ENCODE results near the gene KAT8.
"Not testable (repeated sequence)": the region's sequence is repeated elsewhere in the genome, so short reads cannot be mapped to it uniquely, and the experiment has no call there.

The KAT8 gene

GRCh38 chr16:31131416-31131815 is 14.0 kb downstream of the KAT8 start:
- peaks cover 6% of the 10 kb centered on the region for H3K4me1 Mint-ChIP-seq
- DNase-seq, result no peak
- no peaks in the 10 kb centered on the region for H3K27me3 Mint-ChIP-seq
- H3K4me3 Mint-ChIP-seq, result no peak overlapping the region
- H3K9me3 Mint-ChIP-seq, result no peaks in the 10 kb centered on the region
- H3K27ac Mint-ChIP-seq, result no peak overlapping the region
- ATAC-seq, result no peak

- Mint-ChIP-seq H3K9me3 (no peaks in the 10 kb centered on the region), H3K27me3 (no peaks in the 10 kb centered on the region), H3K4me1 (peaks cover 6% of the 10 kb centered on the region), H3K27ac (peak overlapping the region in 1 of 2 donors; percentile 74), H3K4me3 (no peak overlapping the region)
- no peak for ATAC-seq
- DNase-seq, result no peak
Measured at GRCh38 chr16:31131841-31132271, 14.4 kb downstream of the KAT8 start.

- peaks cover 6% of the 10 kb centered on the region for H3K4me1 Mint-ChIP-seq
- H3K27me3 Mint-ChIP-seq, result no peaks in the 10 kb centered on the region
- peak overlapping the region in 1 of 2 donors; percentile 78 for H3K27ac Mint-ChIP-seq
- no peaks in the 10 kb centered on the region for H3K9me3 Mint-ChIP-seq
- no peak overlapping the region for H3K4me3 Mint-ChIP-seq
- ATAC-seq (no peak), DNase-seq (no peak)
Measured at GRCh38 chr16:31132303-31132979, 15.0 kb downstream of the KAT8 start.

GRCh38 chr16:31133046-31133501 is 15.6 kb downstream of the KAT8 start:
- Mint-ChIP-seq H3K27ac (peak overlapping the region in 1 of 2 donors; percentile 36), H3K9me3 (no peaks in the 10 kb centered on the region), H3K4me3 (no peak overlapping the region), H3K4me1 (peaks cover 6% of the 10 kb centered on the region), H3K27me3 (no peaks in the 10 kb centered on the region)
- ATAC-seq (no peak), DNase-seq (no peak)

- no peaks in the 10 kb centered on the region for H3K4me1 Mint-ChIP-seq
- H3K9me3 Mint-ChIP-seq, result no peaks in the 10 kb centered on the region
- no peak overlapping the region for H3K27ac Mint-ChIP-seq
- H3K27me3 Mint-ChIP-seq, result no peaks in the 10 kb centered on the region
- no peak for ATAC-seq
- no peak overlapping the region for H3K4me3 Mint-ChIP-seq
- DNase-seq, result no peak
Measured at GRCh38 chr16:31134091-31134571, 16.7 kb downstream of the KAT8 start.

DNA sequence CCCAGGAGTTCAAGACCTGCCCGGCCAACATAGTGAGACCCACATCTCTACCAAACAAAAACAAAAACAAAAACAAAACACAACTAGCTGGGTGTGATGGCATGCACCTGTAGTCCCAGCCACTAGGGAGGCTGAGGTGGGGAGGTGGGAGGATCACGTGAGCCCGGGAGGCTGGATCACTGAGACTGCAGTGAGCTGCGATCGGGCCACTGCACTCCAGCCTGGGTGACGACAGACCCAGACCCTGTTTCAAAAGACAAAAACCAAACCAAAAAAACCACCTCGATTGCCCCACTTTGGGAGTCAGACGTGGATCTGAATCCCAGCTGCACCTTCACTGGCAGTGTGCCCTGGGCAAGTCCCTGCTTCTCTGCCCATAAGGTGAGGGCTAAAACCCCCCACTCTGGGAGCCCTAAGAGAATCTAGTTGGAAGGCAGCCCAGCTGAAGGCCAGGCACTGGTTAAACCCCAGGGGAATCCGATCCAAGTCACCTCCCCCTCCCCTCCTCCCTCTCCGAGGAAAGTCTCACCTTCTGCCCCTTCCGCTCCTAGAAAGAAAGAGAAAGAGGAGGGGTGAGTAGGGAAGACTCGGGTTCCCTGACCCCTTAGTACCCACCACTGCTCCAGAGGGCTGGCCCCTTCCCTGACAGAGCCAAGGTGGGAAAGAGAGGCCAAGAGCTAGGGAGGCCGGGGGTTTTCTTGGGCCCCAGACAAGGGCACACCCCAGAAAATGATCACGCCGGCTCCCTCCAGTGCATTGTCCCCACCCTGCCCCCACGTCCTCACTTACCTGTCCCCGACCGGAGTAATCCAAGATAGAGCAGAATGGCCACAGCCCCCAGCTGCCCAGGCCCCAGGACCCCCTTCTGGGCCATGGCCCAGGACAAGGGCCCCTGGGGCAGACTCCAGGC is 17.4 kb downstream of the KAT8 start:
- peak; percentile 16 for ATAC-seq
- H3K4me3 Mint-ChIP-seq, result no peak overlapping the region
- H3K27me3 Mint-ChIP-seq, result no peaks in the 10 kb centered on the region
- DNase-seq, result no peak
- no peak overlapping the region for H3K27ac Mint-ChIP-seq
- no peaks in the 10 kb centered on the region for H3K4me1 Mint-ChIP-seq
- no peaks in the 10 kb centered on the region for H3K9me3 Mint-ChIP-seq

DNA sequence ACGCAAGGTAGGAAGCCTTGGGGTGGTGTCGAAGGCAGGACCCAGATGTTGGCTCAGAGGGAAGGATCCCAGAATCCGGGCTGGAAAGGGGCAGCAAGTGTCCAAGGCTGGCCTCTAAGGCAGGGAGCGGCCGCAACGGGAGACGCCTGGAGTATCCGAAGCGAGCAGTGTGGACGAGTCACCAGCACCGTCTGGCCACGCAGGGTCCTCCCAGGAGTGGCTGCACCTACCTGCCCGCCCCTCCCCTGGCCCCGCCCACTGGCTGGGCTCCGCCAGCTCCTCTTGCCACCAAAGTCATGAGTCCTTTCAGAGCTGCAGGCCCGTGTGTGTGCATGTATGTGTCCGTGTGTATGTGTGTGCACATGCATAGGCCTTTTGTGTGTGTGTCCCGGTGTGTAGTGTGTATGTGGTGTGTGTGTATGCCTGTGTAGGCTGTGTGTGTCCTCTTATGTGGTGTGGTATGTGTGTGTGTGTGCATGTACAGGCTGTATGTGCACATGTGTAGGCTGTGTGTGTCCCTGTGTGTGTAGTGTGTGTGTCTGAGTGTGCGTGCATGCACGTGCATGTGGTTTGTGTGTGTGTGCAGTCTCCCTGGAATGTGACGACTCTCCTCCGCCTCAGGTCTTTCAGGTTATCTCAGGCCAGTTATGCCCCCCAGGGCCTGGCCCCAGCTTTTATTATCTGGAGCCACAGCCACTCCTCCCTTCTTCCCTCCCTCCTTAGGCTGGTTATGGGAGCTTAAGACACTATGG is 18.2 kb downstream of the KAT8 start, which contains the start of gene PRSS8:
Gene PRSS8 (minus strand): TSS at position 193 of the 752 bp plus-strand sequence. CDS start 229 bp downstream, outside the sequence.
- DNase-seq, result no peak
- H3K27me3 Mint-ChIP-seq, result no peaks in the 10 kb centered on the region
- H3K4me1 Mint-ChIP-seq, result peaks cover 1% of the 10 kb centered on the region
- no peak for ATAC-seq
- H3K27ac Mint-ChIP-seq, result peak within 1 kb of the TSS in 1 of 2 donors; percentile 38
- no peaks in the 10 kb centered on the region for H3K9me3 Mint-ChIP-seq
- H3K4me3 Mint-ChIP-seq, result no peak within 1 kb of the TSS

- Mint-ChIP-seq H3K4me1 (peaks cover 5% of the 10 kb centered on the region), H3K9me3 (no peaks in the 10 kb centered on the region), H3K4me3 (no peak overlapping the region), H3K27ac (peak overlapping the region in 1 of 2 donors; percentile 38), H3K27me3 (no peaks in the 10 kb centered on the region)
- no peak for ATAC-seq
- DNase-seq, result no peak
Measured at GRCh38 chr16:31136287-31136662, 18.8 kb downstream of the KAT8 start.

- not testable (repeated sequence) for ATAC-seq, H3K9me3 Mint-ChIP-seq, H3K27me3 Mint-ChIP-seq, DNase-seq, H3K4me3 Mint-ChIP-seq
- Mint-ChIP-seq H3K27ac (peak overlapping the region in 1 of 2 donors; percentile 38), H3K4me1 (peaks cover 12% of the 10 kb centered on the region)
Measured at GRCh38 chr16:31136822-31137499, 19.5 kb downstream of the KAT8 start.

DNA sequence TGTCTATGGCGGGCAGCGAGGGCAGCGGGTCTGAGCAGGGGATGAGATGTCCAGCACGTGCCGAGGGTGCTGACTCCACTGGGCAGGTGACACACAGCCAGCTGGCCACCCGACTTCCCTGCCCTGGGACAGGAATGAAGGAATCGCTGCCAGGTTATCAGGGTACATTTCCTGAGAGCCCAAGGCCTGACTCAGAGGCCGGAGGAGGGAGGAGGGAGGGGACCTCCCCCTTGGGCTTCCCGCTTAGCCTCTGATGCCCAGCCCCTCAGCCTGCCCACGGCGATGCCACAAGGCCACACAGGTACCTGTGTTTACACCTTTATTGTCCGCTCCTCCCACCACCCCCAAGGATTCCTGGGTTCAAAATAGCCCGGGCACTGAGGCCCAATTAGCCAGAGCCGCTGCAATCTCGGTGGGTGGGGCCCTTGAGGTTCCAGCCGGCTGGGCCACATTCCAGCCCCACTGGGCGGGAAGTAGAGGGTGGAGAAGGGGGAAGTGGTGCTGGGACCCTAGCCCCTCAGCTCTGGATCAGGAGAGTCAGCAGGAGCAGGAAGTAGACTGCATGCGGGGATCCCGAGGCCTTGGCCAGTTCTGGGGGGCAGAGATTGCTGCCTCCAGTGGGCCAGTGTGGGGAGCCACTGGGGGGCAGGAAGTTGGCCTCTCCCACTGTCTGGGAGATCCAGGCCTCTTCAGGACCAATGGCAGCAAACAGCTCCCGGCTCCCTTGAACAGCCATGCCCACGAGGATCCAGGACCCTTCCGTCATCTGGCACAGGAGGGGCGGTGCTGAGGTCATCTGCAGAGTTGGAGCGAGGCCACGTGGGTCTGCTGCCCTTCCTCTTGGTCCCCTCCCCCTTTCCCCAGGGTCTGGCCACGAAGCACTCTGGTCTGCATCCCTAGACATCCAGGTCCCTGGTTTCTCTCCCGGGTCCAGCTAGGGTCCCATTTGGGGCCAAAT is 21.4 kb downstream of the KAT8 start:
- Mint-ChIP-seq H3K4me1 (peaks cover 21% of the 10 kb centered on the region), H3K9me3 (no peaks in the 10 kb centered on the region), H3K27ac (no peak overlapping the region), H3K27me3 (no peaks in the 10 kb centered on the region), H3K4me3 (no peak overlapping the region)
- no peak for ATAC-seq
- DNase-seq, result no peak

DNA sequence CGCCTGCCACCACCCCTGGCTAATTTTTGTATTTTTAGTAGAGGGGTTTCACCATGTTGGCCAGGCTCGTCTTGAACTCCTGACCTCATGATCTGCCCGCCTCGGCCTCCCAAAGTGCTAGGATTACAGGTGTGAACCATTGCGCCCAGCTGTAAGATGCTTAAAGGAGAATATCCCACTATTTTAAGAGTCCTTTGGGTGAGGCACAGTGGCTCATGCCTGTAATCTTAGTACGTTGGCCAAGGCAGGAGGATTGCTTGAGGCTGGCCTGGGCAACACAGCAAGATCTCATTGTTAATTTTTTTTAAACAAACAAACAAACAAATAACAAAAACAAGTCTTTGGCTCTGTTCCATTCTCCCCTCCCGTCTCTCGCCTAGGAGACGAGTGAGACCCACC is 23.6 kb downstream of the KAT8 start:
- not testable (repeated sequence) for ATAC-seq, H3K27me3 Mint-ChIP-seq, H3K27ac Mint-ChIP-seq, DNase-seq, H3K9me3 Mint-ChIP-seq
- Mint-ChIP-seq H3K4me3 (peak overlapping the region in 1 of 2 donors; percentile 76), H3K4me1 (peaks cover 21% of the 10 kb centered on the region)

DNA sequence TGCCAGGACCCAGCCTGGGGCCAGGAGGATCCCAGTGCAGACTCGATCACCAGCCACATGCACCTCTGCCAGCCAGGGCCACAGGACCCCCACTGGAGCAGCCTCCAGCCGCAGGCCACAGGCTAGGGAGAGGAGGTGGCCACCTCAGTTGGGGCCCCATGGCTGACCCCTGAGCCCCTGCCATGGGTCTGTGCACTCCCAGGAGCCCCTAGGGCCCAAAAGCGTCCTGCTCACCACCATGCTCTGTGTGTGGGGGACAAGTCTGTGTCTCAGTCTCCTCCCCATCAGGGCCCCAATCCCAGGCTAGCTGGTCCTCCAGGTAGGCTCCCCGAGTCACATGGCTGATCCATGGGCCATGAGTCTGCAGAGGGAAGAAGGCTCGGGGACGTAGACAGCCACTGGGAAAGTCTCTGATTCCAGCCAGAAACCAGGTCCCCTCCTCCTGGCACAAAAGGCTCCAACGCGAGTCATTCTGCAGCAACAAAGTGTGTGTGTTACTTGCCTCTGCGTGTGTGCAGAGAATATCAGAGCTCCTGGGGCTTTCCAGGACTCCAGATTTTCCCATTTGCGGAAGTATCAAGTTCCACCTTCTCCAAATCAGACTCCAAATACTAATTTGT is 24.1 kb downstream of the KAT8 start:
- DNase-seq (peak in 1 of 2 donors; percentile 25), ATAC-seq (no peak)
- H3K4me3 Mint-ChIP-seq, result peak overlapping the region; percentile 76 to 78
- H3K27ac Mint-ChIP-seq, result peak overlapping the region in 1 of 2 donors; percentile 62
- no peaks in the 10 kb centered on the region for H3K9me3 Mint-ChIP-seq
- no peaks in the 10 kb centered on the region for H3K27me3 Mint-ChIP-seq
- H3K4me1 Mint-ChIP-seq, result peaks cover 21% of the 10 kb centered on the region

DNA sequence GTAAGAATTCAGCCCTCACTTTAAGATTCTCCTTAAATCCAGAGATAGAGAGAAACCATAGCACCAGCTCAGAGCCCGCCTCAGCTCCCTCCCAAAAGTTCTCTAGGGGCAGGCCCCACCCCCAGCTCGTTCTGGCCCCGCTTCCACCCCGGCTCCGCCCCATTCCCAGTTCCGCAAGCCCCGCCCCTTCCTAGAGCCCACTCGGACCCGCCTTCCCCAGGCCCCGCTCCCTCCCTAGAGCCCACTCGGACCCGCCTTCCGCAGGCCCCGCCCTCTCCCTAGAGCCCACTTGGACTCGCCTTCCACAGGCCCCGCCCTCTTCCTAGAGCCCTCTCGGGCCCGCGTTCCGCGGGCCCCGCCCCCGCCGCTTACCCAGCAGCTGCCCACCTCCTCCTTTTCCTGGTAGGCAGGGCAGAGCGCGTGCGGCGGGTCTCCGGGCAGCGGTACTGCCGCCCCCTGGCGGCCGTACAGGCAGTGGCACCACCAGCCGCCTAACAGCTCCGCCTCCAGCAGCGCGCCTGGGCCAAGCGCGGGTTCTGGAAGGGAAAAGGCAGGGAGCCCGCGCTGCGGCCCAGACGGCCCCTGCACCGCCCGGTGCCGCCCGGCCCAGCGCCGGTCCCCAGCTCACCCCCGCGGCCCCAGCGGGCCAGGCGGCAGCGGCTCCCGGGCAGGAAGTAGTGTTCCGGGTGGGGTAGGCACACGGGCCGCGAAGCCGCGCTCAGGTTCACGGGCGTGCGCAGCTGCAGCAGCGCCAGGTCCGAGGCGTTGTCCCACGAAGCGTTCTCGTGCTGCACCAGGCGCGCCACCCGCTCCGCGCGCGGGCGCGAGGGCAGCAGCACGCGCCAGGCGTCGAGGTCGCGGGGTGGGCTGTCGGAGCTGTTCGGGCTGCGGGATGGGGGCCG is 24.9 kb downstream of the KAT8 start:
- Mint-ChIP-seq H3K4me1 (peaks cover 21% of the 10 kb centered on the region), H3K4me3 (peak overlapping the region; percentile 76 to 78), H3K27ac (peak overlapping the region in 1 of 2 donors; percentile 62), H3K9me3 (no peaks in the 10 kb centered on the region), H3K27me3 (no peaks in the 10 kb centered on the region)
- peak; percentile 99 to 100 for DNase-seq
- peak; percentile 89 for ATAC-seq
